Neutrophil (primary cell): ENCODE data around the gene RPUSD2.

Experiments
- H3K27ac ChIP-seq: fragments of 200-600 bp; sonication (generic); 2 replicates; pipeline ENCODE4 v1.5.1; 2016; ENCODE audit warnings: mild to moderate bottlenecking, moderate library complexity
- H3K27me3 ChIP-seq: fragments of 200-600 bp; sonication (generic); 2 replicates; pipeline ENCODE4 v1.6.0; 2016; ENCODE audit warnings: mild to moderate bottlenecking
- H3K36me3 ChIP-seq: fragments of 200-600 bp; sonication (generic); 2 replicates; pipeline ENCODE4 v1.5.1; 2017
- H3K4me1 ChIP-seq, 2 experiments: fragments of 200-600 bp in 1 of 2; sonication (generic) in 1 of 2; 1 replicate in 1 of 2; 2 replicates in 1 of 2; pipeline versions ENCODE4 v1.5.1 to v1.6.1; 2013 to 2016; ENCODE audit warnings: low read depth in 1 of 2, low read length in 1 of 2, mild to moderate bottlenecking in 1 of 2, moderate library complexity in 1 of 2; ENCODE audit not compliant: control insufficient read depth in 1 of 2, insufficient read depth in 1 of 2
- H3K4me3 ChIP-seq, 2 experiments: fragments of 200-600 bp in 1 of 2; sonication (generic) in 1 of 2; 1 replicate in 1 of 2; 2 replicates in 1 of 2; pipeline ENCODE4 v1.5.1; 2013 to 2016; ENCODE audit warnings: low read depth in 1 of 2, low read length in 1 of 2, mild to moderate bottlenecking in 1 of 2, moderate library complexity in 1 of 2
- H3K9me3 ChIP-seq: fragments of 200-600 bp; sonication (generic); 2 replicates; pipeline ENCODE4 v1.5.1; 2016
- CTCF ChIP-seq: fragments of 200-600 bp; sonication (generic); IDR thresholded peaks from 2 replicates; pipeline ENCODE4 v1.5.1; 2016; ENCODE audit warnings: antibody characterized with exemption

RPUSD2 gene

GRCh38 chr15:40618906-40619305 lies 49.8 kb downstream of the RPUSD2 start:
- H3K36me3 ChIP-seq = peaks cover 26% of the 10 kb centered on the region
- H3K9me3 ChIP-seq = no peaks in the 10 kb centered on the region
- H3K27ac ChIP-seq = no peak overlapping the region
- H3K27me3 ChIP-seq = no peaks in the 10 kb centered on the region
- no peak overlapping the region for H3K4me3 ChIP-seq
- peaks cover 12 to 13% of the 10 kb centered on the region in 2 experiments for H3K4me1 ChIP-seq
- TF ChIP-seq CTCF = no peak

GRCh38 chr15:40623361-40623760 lies 54.3 kb downstream of the RPUSD2 start:
- H3K9me3 ChIP-seq = no peaks in the 10 kb centered on the region
- no peak for TF ChIP-seq CTCF
- H3K4me1 ChIP-seq = peaks cover 2 to 3% of the 10 kb centered on the region in 2 experiments
- peaks cover 38% of the 10 kb centered on the region for H3K36me3 ChIP-seq
- H3K4me3 ChIP-seq = no peak overlapping the region
- no peaks in the 10 kb centered on the region for H3K27me3 ChIP-seq
- H3K27ac ChIP-seq = no peak overlapping the region
